ENCODE measurements around the gene GADD45B. TPM values are rescaled to one million over a fixed set of nuclear protein-coding genes. Genes with fewer than 3 reads are reported as not detected.

GADD45B gene
- total RNA-seq, 1 donor from 2014 or later = 34.3 TPM

DNA sequence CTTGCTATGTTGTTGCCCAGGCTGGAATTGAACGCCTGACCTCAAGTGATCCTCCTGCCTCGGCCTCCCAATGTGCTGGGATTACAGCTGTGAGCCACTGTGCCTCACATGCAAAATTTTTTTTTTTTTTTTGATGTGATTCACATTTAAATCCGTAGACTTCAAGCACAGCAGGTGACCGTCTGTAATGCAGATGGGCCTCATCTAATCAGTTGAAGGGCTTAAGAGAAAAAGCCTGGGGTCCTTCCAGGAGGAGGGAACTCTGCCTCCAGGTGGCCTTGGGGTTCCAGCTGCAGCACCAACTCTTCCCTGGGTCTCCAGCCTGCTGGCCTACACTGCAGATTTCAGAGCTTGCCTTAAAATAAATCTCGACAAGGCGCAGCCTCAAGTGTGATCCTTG lies 43.6 kb downstream of the GADD45B start:
- TF ChIP-seq, protein P1, sequence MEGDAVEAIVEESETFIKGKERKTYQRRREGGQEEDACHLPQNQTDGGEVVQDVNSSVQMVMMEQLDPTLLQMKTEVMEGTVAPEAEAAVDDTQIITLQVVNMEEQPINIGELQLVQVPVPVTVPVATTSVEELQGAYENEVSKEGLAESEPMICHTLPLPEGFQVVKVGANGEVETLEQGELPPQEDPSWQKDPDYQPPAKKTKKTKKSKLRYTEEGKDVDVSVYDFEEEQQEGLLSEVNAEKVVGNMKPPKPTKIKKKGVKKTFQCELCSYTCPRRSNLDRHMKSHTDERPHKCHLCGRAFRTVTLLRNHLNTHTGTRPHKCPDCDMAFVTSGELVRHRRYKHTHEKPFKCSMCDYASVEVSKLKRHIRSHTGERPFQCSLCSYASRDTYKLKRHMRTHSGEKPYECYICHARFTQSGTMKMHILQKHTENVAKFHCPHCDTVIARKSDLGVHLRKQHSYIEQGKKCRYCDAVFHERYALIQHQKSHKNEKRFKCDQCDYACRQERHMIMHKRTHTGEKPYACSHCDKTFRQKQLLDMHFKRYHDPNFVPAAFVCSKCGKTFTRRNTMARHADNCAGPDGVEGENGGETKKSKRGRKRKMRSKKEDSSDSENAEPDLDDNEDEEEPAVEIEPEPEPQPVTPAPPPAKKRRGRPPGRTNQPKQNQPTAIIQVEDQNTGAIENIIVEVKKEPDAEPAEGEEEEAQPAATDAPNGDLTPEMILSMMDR (IDR thresholded peaks at IDR 0.05; ENCODE audit: borderline replicate concordance) = no peak
- Histone ChIP-seq H3K4me1 (peaks cover 27% of the 10 kb centered on the region), H3K27ac (replicated peaks) (no peak overlapping the region), H3K9me3 (replicated peaks) (no peaks in the 10 kb centered on the region), H3K36me3 (no peaks in the 10 kb centered on the region), H3K27me3 (ENCODE audit: low read depth) (no peaks in the 10 kb centered on the region), H3K4me3 (no peak overlapping the region)
- DNase-seq = no peak
- intact Hi-C loops (cut with micrococcal nuclease) = no loop called here

DNA sequence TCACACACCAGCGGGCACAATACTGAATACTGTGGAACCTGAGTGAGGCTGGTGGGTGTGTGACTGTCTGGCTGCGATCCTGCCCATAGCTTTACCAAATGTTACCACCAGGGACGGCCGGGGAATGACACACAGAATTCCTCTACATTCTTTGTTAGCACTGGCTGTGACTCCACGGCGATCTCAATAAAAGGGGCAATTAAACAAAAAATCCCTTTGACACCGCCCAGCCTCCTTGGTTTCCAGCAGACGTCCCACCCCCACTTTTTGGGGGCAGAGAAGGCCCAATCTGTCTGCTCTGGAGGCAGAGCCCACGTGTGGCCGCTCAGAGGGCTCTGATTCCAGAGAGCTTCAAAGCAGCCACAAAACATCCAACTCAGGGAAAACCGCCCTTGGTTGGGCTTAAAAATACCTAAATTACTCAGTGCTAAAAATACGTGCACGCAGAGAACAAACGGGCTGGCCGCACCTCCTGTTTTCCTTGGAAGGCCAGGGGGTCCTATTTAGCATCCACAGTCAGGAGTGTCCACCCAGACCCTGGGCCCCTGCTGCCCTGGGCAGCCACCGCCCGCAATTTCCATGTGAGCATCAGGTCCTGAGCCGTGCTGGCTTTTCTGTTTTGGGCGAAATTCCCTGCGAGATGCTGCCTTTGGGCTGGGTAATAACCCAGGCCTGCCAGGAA lies 47.8 kb downstream of the GADD45B start:
- no peaks in the 10 kb centered on the region for H3K9me3 ChIP-seq (replicated peaks)
- no peak overlapping the region for H3K27ac ChIP-seq (replicated peaks)
- H3K27me3 ChIP-seq (ENCODE audit: low read depth) = no peaks in the 10 kb centered on the region
- TF ChIP-seq, protein P1 (IDR thresholded peaks at IDR 0.05; ENCODE audit: borderline replicate concordance) = no peak
- peaks cover 24% of the 10 kb centered on the region for H3K4me1 ChIP-seq
- H3K4me3 ChIP-seq = no peak overlapping the region
- no peaks in the 10 kb centered on the region for H3K36me3 ChIP-seq
- intact Hi-C loops (cut with micrococcal nuclease) = no loop called here
- DNase-seq = no peak

DNA sequence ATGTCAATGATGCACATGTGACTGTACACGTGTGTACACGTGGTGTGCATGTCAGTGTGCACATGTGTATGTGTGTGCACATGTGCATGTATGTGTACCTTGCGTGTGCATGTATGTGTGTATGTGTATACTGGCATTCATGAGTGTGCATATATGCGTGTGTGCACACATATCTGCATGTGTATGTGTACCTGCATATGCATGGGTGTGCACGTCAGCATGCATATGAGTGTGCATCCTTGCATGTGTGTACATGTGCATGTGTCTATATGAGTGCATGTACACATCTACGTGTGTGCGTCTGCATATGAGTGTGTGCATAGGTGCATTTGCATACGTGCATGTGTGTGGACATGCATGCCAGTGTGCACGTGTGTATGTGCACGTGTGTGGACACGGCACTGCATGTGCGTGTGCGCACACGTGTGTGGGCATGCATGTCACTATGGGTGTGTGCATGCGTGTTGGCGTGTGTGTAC lies 48.5 kb downstream of the GADD45B start:
- TF ChIP-seq, protein P1 (IDR thresholded peaks at IDR 0.05; ENCODE audit: borderline replicate concordance) = no peak
- Histone ChIP-seq H3K9me3 (replicated peaks) (no peaks in the 10 kb centered on the region), H3K4me1 (peaks cover 24% of the 10 kb centered on the region), H3K27ac (replicated peaks) (no peak overlapping the region), H3K4me3 (no peak overlapping the region), H3K27me3 (ENCODE audit: low read depth) (no peaks in the 10 kb centered on the region), H3K36me3 (no peaks in the 10 kb centered on the region)
- intact Hi-C loops (cut with micrococcal nuclease) = no loop called here
- DNase-seq = no peak

DNA sequence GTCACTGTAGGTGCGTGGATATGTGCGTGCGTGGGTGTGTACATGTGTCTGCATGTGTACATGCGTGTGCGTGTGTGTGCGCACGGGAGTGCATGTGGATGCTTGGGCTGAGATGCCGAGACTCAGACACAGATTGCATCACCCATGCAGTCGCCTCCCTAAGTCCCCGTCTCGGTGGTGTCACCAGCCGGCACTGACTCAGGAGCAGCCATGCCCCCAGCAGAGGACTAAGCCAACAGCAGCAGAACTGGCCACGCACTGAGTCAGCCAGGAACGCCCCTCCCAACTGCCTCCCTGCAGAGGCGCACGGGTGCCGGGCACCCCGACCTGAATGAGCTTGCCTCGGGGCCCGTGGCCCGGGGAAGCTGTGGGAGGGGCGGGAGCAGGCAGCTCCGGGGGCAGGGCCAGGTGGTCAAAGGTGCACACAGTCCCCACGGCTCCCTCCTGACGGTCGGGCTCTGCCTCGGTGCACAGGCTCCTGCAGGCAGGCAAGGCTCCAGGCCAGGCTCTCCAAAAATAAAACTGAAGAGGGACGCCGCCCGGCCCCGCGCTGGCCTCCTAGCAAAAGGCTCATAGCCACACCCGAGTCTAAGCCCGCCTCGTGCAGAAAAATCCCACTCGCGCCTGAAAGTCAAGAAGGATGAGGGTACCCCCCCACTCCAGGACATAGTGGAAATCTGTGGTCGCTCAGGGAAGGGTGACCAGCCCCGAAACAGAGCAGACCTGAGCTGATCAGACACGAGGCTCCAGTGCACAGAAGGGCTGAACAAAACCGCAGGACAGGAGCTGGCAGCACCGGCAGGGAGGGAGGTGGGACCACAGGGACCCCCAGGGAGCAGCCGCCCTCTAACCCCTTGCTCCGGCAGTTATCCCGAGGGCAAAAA lies 49.2 kb downstream of the GADD45B start:
- intact Hi-C loops (cut with micrococcal nuclease) = no loop called here
- no peaks in the 10 kb centered on the region for H3K36me3 ChIP-seq
- DNase-seq = peak; percentile 42
- TF ChIP-seq, protein P1 (IDR thresholded peaks at IDR 0.05; ENCODE audit: borderline replicate concordance) = no peak
- no peaks in the 10 kb centered on the region for H3K27me3 ChIP-seq (ENCODE audit: low read depth)
- H3K4me3 ChIP-seq = peak overlapping the region; percentile 44
- no peaks in the 10 kb centered on the region for H3K9me3 ChIP-seq (replicated peaks)
- H3K27ac ChIP-seq (replicated peaks) = peak overlapping the region; percentile 45
- peaks cover 24% of the 10 kb centered on the region for H3K4me1 ChIP-seq

DNA sequence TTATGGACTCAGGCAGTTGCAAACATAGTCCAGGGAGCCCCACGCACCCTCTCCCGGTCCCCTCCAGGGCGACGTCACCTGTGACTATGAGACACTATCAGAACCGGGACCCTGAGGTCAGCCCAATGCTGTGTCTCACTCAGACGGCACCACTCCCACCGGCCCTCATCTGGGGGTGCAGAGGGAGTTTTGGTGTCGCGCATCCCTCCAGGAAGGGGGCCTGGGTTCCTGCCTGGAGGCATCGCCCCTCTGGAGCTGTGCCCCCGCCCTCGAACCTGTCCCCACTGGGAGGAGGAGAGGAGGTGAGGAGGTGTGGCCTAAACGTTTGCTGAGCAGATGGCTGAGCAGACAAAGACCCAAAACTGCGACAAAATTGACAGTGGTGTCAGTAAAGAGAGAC lies 51.2 kb downstream of the GADD45B start:
- Histone ChIP-seq H3K27me3 (ENCODE audit: low read depth) (no peaks in the 10 kb centered on the region), H3K27ac (replicated peaks) (no peak overlapping the region), H3K4me1 (peaks cover 12% of the 10 kb centered on the region), H3K4me3 (no peak overlapping the region), H3K36me3 (no peaks in the 10 kb centered on the region), H3K9me3 (replicated peaks) (peaks cover under 1% of the 10 kb centered on the region)
- TF ChIP-seq, protein P1 (IDR thresholded peaks at IDR 0.05; ENCODE audit: borderline replicate concordance) = no peak
- intact Hi-C loops (cut with micrococcal nuclease) = no loop called here
- DNase-seq = no peak

All from left ventricle myocardium inferior (tissue), 1 donor.